OCI-LY7 (cell line): ENCODE results near the gene TMCC2. TPM values are rescaled to one million over a fixed set of nuclear protein-coding genes. Genes with fewer than 3 reads are reported as not detected.

Source experiments
- BruUV-seq: library from RNA; stranded (reverse); fragments of 400-500 nt; replicated peaks from 2 replicates; lab custom pipeline; 2021; lab: Mats Ljungman, UMichigan
- CTCF ChIA-PET: fragments of 300-600 bp; sonication (Branson Sonifier 250); formaldehyde crosslinking; loops from one replicate; lab custom pipeline; 2022; ENCODE audit warnings: antibody characterized with exemption; ENCODE audit not compliant: unreplicated experiment; lab: Charles Lee
- POLR2A ChIA-PET: fragments of 300-600 bp; sonication (Branson Sonifier 250); formaldehyde crosslinking; loops from one replicate; lab custom pipeline; 2022; ENCODE audit warnings: antibody characterized with exemption; lab: Charles Lee
- DNase-seq: peaks from one replicate; pipeline ENCODE4 v3.0.0-alpha.2; 2015; ENCODE audit warnings: low spot score
- H2AFZ ChIP-seq: fragments of 200-600 bp; sonication (generic), shearing (Covaris generic); 2 replicates; pipeline ENCODE4 v1.6.1; 2014; ENCODE audit warnings: mild to moderate bottlenecking, antibody characterized with exemption, low read length, moderate library complexity
- H3K27ac ChIP-seq: fragments of 200-600 bp; sonication (generic); 2 replicates; pipeline ENCODE4 v1.5.1; 2014; ENCODE audit warnings: mixed run types, low read depth, mild to moderate bottlenecking, moderate library complexity, low read length, inconsistent platforms; ENCODE audit not compliant: poor library complexity, severe bottlenecking
- H3K36me3 ChIP-seq: fragments of 200-600 bp; sonication (generic); 2 replicates; pipeline ENCODE4 v1.6.1; 2014; ENCODE audit warnings: mild to moderate bottlenecking, antibody characterized with exemption, low read length, moderate library complexity, mixed read lengths; ENCODE audit not compliant: insufficient read depth
- H3K4me1 ChIP-seq: fragments of 200-600 bp; sonication (generic); 2 replicates; pipeline ENCODE4 v1.5.1; 2014; ENCODE audit warnings: mild to moderate bottlenecking, low read length; ENCODE audit not compliant: insufficient read depth, poor library complexity, severe bottlenecking
- H3K4me2 ChIP-seq: fragments of 200-600 bp; sonication (generic); 2 replicates; pipeline ENCODE4 v1.6.1; 2014; ENCODE audit warnings: mild to moderate bottlenecking, low read length
- H3K4me3 ChIP-seq: fragments of 200-600 bp; sonication (generic); 2 replicates; pipeline ENCODE4 v1.5.1; 2014; ENCODE audit warnings: mild to moderate bottlenecking, low read depth, low read length; ENCODE audit not compliant: poor library complexity, severe bottlenecking
- H3K79me2 ChIP-seq: fragments of 200-600 bp; sonication (generic); 2 replicates; pipeline ENCODE4 v1.6.1; 2016; ENCODE audit warnings: low read depth, mild to moderate bottlenecking, low read length, moderate library complexity, mixed read lengths; ENCODE audit not compliant: insufficient read depth
- H3K9me2 ChIP-seq: fragments of 200-600 bp; sonication (generic); 2 replicates; pipeline ENCODE4 v1.6.1; 2016; ENCODE audit warnings: mild to moderate bottlenecking, low read length, mixed read lengths; ENCODE audit not compliant: insufficient read depth
- H3K9me3 ChIP-seq: fragments of 200-600 bp; sonication (generic); 2 replicates; pipeline ENCODE4 v1.6.1; 2014; ENCODE audit warnings: mild to moderate bottlenecking, mixed run types, low read length, mixed read lengths
- H4K20me1 ChIP-seq: fragments of 200-600 bp; sonication (generic); 2 replicates; pipeline ENCODE4 v1.6.1; 2014; ENCODE audit warnings: mild to moderate bottlenecking, antibody characterized with exemption, low read length, moderate library complexity, mixed read lengths; ENCODE audit not compliant: insufficient read depth
- EZH2phosphoT487 ChIP-seq: fragments of 200-600 bp; sonication (generic); IDR thresholded peaks from 2 replicates; pipeline ENCODE4 v1.6.1; 2018; ENCODE audit warnings: low read depth, borderline replicate concordance, mild to moderate bottlenecking, mixed run types, antibody characterized with exemption, low read length, moderate library complexity, mixed read lengths
- intact Hi-C: fragments of 100-400 bp; cut with micrococcal nuclease; formaldehyde crosslinking; loops from one replicate; pipeline ENCODE4 v1.10.0; 2022; ENCODE audit not compliant: unreplicated experiment
- total RNA-seq, 2 experiments: library from RNA; depleted of rRNA in 1 of 2; stranded (reverse); fragments of >200 nt in 1 of 2; shearing (Covaris generic) in 1 of 2; gene quantifications; 2 replicates each; pipeline ENCODE4 v1.2.3, GENCODE V29; 2014 to 2022
- TF ChIP-seq, protein P1 (sequence below): fragments of 200-600 bp; sonication (generic); conservative IDR thresholded peaks from 2 replicates; pipeline ENCODE4 v1.5.1; 2014; ENCODE audit warnings: mild to moderate bottlenecking, antibody characterized with exemption, low read length, moderate library complexity, mixed read lengths

Gene TMCC2
- total RNA-seq, 2 experiments from 2014 or later: 5.2 to 7.8 TPM

- intact Hi-C loops: loop anchor here (5.0 kb wide), 3 partner anchors 42 to 218 kb away; partner anchors contain the start of gene TMCC2
- Histone ChIP-seq H3K4me1 (peaks cover 28% of the 10 kb centered on the region), H3K79me2 (no peaks in the 10 kb centered on the region), H3K9me3 (no peaks in the 10 kb centered on the region), H3K4me3 (no peak overlapping the region), H2AFZ (no peak overlapping the region), H3K4me2 (no peak overlapping the region), H3K27ac (no peak overlapping the region), H3K9me2 (no peaks in the 10 kb centered on the region), H4K20me1 (no peaks in the 10 kb centered on the region), H3K36me3 (no peaks in the 10 kb centered on the region)
- TF ChIP-seq, protein P1, sequence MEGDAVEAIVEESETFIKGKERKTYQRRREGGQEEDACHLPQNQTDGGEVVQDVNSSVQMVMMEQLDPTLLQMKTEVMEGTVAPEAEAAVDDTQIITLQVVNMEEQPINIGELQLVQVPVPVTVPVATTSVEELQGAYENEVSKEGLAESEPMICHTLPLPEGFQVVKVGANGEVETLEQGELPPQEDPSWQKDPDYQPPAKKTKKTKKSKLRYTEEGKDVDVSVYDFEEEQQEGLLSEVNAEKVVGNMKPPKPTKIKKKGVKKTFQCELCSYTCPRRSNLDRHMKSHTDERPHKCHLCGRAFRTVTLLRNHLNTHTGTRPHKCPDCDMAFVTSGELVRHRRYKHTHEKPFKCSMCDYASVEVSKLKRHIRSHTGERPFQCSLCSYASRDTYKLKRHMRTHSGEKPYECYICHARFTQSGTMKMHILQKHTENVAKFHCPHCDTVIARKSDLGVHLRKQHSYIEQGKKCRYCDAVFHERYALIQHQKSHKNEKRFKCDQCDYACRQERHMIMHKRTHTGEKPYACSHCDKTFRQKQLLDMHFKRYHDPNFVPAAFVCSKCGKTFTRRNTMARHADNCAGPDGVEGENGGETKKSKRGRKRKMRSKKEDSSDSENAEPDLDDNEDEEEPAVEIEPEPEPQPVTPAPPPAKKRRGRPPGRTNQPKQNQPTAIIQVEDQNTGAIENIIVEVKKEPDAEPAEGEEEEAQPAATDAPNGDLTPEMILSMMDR: no peak
- no peak for TF ChIP-seq EZH2phosphoT487
- BruUV-seq: no TSS peak
- POLR2A ChIA-PET: interaction anchor here (0.5 to 0.6 kb wide), 3 partner anchors 182 to 708 kb away, joined by 3 to 4 read pairs (median 3); no protein-coding TSS in a partner anchor
- DNase-seq: no peak
- CTCF ChIA-PET: interaction anchor here (0.6 kb wide), 1 partner anchor 183 kb away, joined by 3 read pairs; no protein-coding TSS in a partner anchor
Observed at GRCh38 chr1:205269711-205270110, 42.0 kb downstream of the TMCC2 start.

DNA sequence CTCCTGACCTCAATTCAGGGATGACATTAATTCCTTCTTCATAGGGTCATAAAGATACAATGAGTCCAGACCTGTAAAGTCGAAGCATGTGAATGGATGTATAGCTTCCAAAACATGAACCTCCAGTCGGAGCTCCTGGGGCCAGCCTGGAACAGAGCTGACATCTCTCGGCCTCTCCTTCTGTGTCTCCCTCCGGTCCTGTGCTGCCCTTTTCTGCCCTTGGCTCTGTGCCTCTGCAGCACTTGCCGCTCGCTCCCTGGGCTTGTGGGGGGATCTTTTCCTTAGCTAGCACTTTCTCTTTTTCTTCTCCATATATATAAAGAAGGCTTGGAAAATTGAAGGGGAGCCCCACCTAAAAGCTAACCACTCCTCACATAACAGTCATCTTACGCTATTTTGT is 42.5 kb downstream of the TMCC2 start:
- DNase-seq: no peak
- Histone ChIP-seq H3K4me3 (no peak overlapping the region), H3K79me2 (no peaks in the 10 kb centered on the region), H3K9me3 (no peaks in the 10 kb centered on the region), H3K36me3 (no peaks in the 10 kb centered on the region), H3K9me2 (no peaks in the 10 kb centered on the region), H2AFZ (no peak overlapping the region), H3K4me2 (no peak overlapping the region), H4K20me1 (no peaks in the 10 kb centered on the region), H3K4me1 (peaks cover 34% of the 10 kb centered on the region), H3K27ac (no peak overlapping the region)
- TF ChIP-seq, protein P1: no peak
- TF ChIP-seq EZH2phosphoT487: no peak
- ChIA-PET POLR2A (interaction anchor here (0.5 to 1.4 kb wide), 5 partner anchors 9 to 709 kb away, joined by 3 to 5 read pairs (median 3); no protein-coding TSS in a partner anchor), CTCF (interaction anchor here (0.8 to 1.4 kb wide), 2 partner anchors 12 to 57 kb away, joined by 4 read pairs; no protein-coding TSS in a partner anchor)
- intact Hi-C loops: loop anchor here (5.0 kb wide), 3 partner anchors 43 to 217 kb away; partner anchors contain the start of gene TMCC2
- no TSS peak for BruUV-seq

DNA sequence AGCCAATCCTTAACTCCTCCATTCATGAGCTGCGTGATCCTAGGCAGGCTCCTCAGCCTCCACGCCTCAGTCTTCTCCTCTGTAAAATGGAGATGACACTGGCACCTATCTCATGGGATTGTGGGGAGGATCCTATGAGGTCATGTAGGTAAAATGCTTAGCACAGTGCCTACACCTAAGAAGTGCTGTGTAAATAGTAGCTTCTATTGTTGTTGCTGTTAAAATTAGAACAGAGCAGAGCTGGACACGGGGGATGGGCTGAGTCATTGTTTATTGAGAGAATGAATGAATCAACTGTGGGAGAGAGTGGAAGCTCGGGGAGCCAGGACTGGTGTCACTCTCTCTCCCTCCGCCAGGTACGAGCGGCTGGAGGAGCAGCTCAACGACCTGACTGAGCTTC is 43.0 kb downstream of the TMCC2 start:
- Histone ChIP-seq H3K27ac (no peak overlapping the region), H3K4me1 (peaks cover 39% of the 10 kb centered on the region), H3K4me3 (no peak overlapping the region), H3K9me3 (no peaks in the 10 kb centered on the region), H3K9me2 (no peaks in the 10 kb centered on the region), H3K4me2 (no peak overlapping the region), H2AFZ (no peak overlapping the region), H3K79me2 (no peaks in the 10 kb centered on the region), H3K36me3 (no peaks in the 10 kb centered on the region), H4K20me1 (no peaks in the 10 kb centered on the region)
- ChIA-PET CTCF (interaction anchor here (0.8 to 2.1 kb wide), 4 partner anchors 13 to 56 kb away, joined by 4 to 17 read pairs (median 4); no protein-coding TSS in a partner anchor), POLR2A (interaction anchor here (0.9 to 1.4 kb wide), 4 partner anchors 9 to 126 kb away, joined by 3 to 5 read pairs (median 4); no protein-coding TSS in a partner anchor)
- no peak for DNase-seq
- intact Hi-C loops: loop anchor here (5.0 kb wide), 3 partner anchors 43 to 217 kb away; partner anchors contain the start of gene TMCC2
- no peak for TF ChIP-seq EZH2phosphoT487
- TF ChIP-seq, protein P1: no peak
- BruUV-seq: no TSS peak
